ENCODE measurements around the gene EPB41L1.

The EPB41L1 gene

GRCh38 chr20:36197271-36197670, 42.7 kb downstream of the EPB41L1 start:
- DNase-seq = no peak

- DNase-seq = peak; percentile 59 to 75
These were observed 45.1 kb downstream of the EPB41L1 start for GRCh38 chr20:36199345-36200257.

GRCh38 chr20:36200451-36200850, 45.9 kb downstream of the EPB41L1 start:
- DNase-seq = no peak

- no peak for DNase-seq
These were observed 46.7 kb downstream of the EPB41L1 start for GRCh38 chr20:36201198-36201597.

- peak; percentile 66 for DNase-seq
These were observed 48.4 kb downstream of the EPB41L1 start for GRCh38 chr20:36202891-36203338.

- DNase-seq = no peak
These were observed 49.3 kb downstream of the EPB41L1 start for GRCh38 chr20:36203861-36204260.

- DNase-seq = no peak
These were observed 50.5 kb downstream of the EPB41L1 start for GRCh38 chr20:36205026-36205425.

- DNase-seq = no peak
These were observed 51.5 kb downstream of the EPB41L1 start for GRCh38 chr20:36206068-36206467.

GRCh38 chr20:36206641-36207040, 52.1 kb downstream of the EPB41L1 start:
- no peak for DNase-seq

GRCh38 chr20:36207602-36208001, 53.1 kb downstream of the EPB41L1 start:
- no peak for DNase-seq

- no peak for DNase-seq
These were observed 53.7 kb downstream of the EPB41L1 start for GRCh38 chr20:36208257-36208656.

GRCh38 chr20:36210436-36211021, 56.0 kb downstream of the EPB41L1 start:
- no peak for DNase-seq

- no peak for DNase-seq
These were observed 58.8 kb downstream of the EPB41L1 start for GRCh38 chr20:36213362-36213761.

GRCh38 chr20:36214684-36215256, 60.2 kb downstream of the EPB41L1 start:
- DNase-seq = peak; percentile 32 to 40

- DNase-seq = no peak
These were observed 61.2 kb downstream of the EPB41L1 start for GRCh38 chr20:36215778-36216177.

- DNase-seq = no peak
These were observed 61.9 kb downstream of the EPB41L1 start for GRCh38 chr20:36216314-36217025.

- DNase-seq = no peak
These were observed 62.7 kb downstream of the EPB41L1 start for GRCh38 chr20:36217226-36217625.

GRCh38 chr20:36218380-36219064, 64.0 kb downstream of the EPB41L1 start:
- DNase-seq = no peak

GRCh38 chr20:36219671-36220220, 65.2 kb downstream of the EPB41L1 start:
- no peak for DNase-seq

- no peak for DNase-seq
These were observed 71.1 kb downstream of the EPB41L1 start for GRCh38 chr20:36225666-36226065.

- no peak for DNase-seq
These were observed 74.2 kb downstream of the EPB41L1 start for GRCh38 chr20:36228770-36229169.

GRCh38 chr20:36230019-36230418, 75.5 kb downstream of the EPB41L1 start:
- DNase-seq = no peak

All from NCI-H2081 (cell line).